Activated B cell treated with CpG ODN at 0.5 μM for 24 hours (primary cell): ENCODE results near the gene H6PD. TPM values are rescaled to one million over a fixed set of nuclear protein-coding genes. Genes with fewer than 3 reads are reported as not detected.

ENCODE experiments used
- ATAC-seq: fragments of 200-7000 bp; cut with Tn5 transposase; one replicate; pipeline ENCODE4 v1.10.0; 2021; ENCODE audit warnings: low read depth, mild to moderate bottlenecking, moderate library complexity
- CTCF ChIA-PET: fragments of 350-600 bp; sonication (Branson Sonifier 250); formaldehyde crosslinking; loops from one replicate; lab custom pipeline; 2021; ENCODE audit warnings: antibody characterized with exemption; lab: Charles Lee
- POLR2A ChIA-PET: fragments of 350-600 bp; sonication (Branson Sonifier 250); formaldehyde crosslinking; loops from one replicate; lab custom pipeline; 2021; ENCODE audit warnings: antibody characterized with exemption; lab: Charles Lee
- DNase-seq: peaks from one replicate; pipeline ENCODE4 v3.0.0; 2022
- H3K27ac Mint-ChIP-seq: one replicate; pipeline ENCODE4 v1.8.0; 2020; ENCODE audit warnings: mixed read lengths
- H3K27me3 Mint-ChIP-seq: one replicate; pipeline ENCODE4 v1.8.0; 2021; ENCODE audit warnings: mixed read lengths
- H3K36me3 Mint-ChIP-seq: one replicate; pipeline ENCODE4 v1.8.0; 2021; ENCODE audit warnings: low read depth, mixed read lengths
- H3K4me1 Mint-ChIP-seq: one replicate; pipeline ENCODE4 v1.8.0; 2021; ENCODE audit warnings: mixed read lengths
- H3K4me3 Mint-ChIP-seq: one replicate; pipeline ENCODE4 v1.8.0; 2020; ENCODE audit warnings: mild to moderate bottlenecking, mixed read lengths
- H3K9me3 Mint-ChIP-seq: one replicate; pipeline ENCODE4 v1.8.0; 2020; ENCODE audit warnings: mixed read lengths
- intact Hi-C: fragments of 100-400 bp; cut with micrococcal nuclease; formaldehyde crosslinking; loops from one replicate; pipeline ENCODE4 v1.15.1; 2024
- total RNA-seq: library from RNA; stranded (reverse); gene quantifications from 2 replicates; pipeline ENCODE4 v1.2.3, GENCODE V29; 2022
- TF ChIP-seq, protein P1 (sequence below): fragments of 200-600 bp; IDR thresholded peaks from one replicate; pipeline ENCODE4 v1.8.0; 2022; ENCODE audit warnings: antibody characterized with exemption, mild to moderate bottlenecking

Gene H6PD
- total RNA-seq, 1 donor from 2014 or later: 21.9 TPM

DNA sequence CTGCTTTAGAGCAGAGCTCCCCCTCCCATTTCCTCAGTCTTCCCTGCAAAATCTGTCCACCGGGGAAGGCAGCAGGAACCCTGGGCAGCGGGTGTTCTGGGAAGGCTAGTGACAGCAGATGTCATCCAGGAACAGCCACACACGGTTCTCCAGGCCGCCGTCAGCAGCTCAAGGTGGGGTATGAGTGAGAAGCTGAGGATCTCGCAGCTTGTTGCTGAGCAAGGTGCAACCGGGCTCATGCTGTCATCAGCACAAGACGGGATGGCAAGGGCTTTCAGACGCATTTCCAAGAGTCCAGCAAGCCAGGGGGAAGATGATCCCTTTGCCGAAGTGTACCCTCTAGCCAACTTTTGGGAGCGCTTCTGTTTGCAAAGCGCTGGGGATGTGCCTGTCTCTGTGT is 35.1 kb downstream of the H6PD start:
- no peaks in the 10 kb centered on the region for H3K4me1 Mint-ChIP-seq
- ATAC-seq: no peak
- no peak for DNase-seq
- TF ChIP-seq, protein P1, sequence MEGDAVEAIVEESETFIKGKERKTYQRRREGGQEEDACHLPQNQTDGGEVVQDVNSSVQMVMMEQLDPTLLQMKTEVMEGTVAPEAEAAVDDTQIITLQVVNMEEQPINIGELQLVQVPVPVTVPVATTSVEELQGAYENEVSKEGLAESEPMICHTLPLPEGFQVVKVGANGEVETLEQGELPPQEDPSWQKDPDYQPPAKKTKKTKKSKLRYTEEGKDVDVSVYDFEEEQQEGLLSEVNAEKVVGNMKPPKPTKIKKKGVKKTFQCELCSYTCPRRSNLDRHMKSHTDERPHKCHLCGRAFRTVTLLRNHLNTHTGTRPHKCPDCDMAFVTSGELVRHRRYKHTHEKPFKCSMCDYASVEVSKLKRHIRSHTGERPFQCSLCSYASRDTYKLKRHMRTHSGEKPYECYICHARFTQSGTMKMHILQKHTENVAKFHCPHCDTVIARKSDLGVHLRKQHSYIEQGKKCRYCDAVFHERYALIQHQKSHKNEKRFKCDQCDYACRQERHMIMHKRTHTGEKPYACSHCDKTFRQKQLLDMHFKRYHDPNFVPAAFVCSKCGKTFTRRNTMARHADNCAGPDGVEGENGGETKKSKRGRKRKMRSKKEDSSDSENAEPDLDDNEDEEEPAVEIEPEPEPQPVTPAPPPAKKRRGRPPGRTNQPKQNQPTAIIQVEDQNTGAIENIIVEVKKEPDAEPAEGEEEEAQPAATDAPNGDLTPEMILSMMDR: no peak
- H3K4me3 Mint-ChIP-seq: no peak overlapping the region
- no peaks in the 10 kb centered on the region for H3K27me3 Mint-ChIP-seq
- peaks cover 32% of the 10 kb centered on the region for H3K36me3 Mint-ChIP-seq
- ChIA-PET CTCF (interaction anchor here (0.8 to 3.7 kb wide), 2 partner anchors 186 to 221 kb away, joined by 3 to 48 read pairs; no protein-coding TSS in a partner anchor), POLR2A (interaction anchor here (0.7 kb wide), 1 partner anchor 188 kb away, joined by 4 read pairs; no protein-coding TSS in a partner anchor)
- intact Hi-C loops: loop anchor here (5.0 kb wide), 1 partner anchor 188 kb away; no protein-coding TSS in a partner anchor
- no peak overlapping the region for H3K27ac Mint-ChIP-seq
- H3K9me3 Mint-ChIP-seq: no peaks in the 10 kb centered on the region

DNA sequence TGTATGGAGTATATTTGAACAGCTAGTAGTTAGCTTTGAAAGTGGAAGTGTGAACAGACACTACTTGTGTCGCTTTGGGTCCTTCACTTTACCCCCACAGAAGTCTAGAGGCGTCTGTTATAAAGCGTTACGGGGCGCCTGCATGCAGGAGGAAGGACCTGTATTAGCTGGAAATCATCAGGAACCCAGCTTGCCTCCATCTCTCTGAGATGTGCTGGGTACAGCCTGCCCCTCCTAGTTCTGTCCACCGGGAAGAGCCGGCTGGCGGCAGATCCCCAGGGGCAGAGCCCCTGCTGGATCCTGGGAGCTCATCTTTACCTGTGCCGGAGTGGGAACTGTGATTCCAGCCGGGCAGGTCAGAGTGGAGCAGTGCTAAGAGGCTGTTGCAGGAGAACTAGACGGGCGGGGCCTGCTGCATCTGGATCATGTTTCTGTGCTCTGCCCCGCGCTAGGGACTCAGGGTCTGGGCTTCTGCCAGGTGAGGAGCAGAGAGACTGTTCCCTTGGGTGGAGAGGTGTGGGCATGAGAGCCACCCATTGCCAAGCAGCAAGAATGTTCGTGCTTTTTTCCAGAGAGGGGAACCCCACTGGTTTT is 35.8 kb downstream of the H6PD start:
- intact Hi-C loops: no loop called here
- DNase-seq (no peak), ATAC-seq (no peak)
- POLR2A ChIA-PET: interaction anchor here (0.7 kb wide), 1 partner anchor 187 kb away, joined by 4 read pairs; no protein-coding TSS in a partner anchor
- Mint-ChIP-seq H3K36me3 (peaks cover 25% of the 10 kb centered on the region), H3K4me3 (no peak overlapping the region), H3K4me1 (peaks cover 3% of the 10 kb centered on the region), H3K27ac (no peak overlapping the region), H3K9me3 (no peaks in the 10 kb centered on the region), H3K27me3 (no peaks in the 10 kb centered on the region)
- TF ChIP-seq, protein P1: no peak
- CTCF ChIA-PET: no interaction called here

DNA sequence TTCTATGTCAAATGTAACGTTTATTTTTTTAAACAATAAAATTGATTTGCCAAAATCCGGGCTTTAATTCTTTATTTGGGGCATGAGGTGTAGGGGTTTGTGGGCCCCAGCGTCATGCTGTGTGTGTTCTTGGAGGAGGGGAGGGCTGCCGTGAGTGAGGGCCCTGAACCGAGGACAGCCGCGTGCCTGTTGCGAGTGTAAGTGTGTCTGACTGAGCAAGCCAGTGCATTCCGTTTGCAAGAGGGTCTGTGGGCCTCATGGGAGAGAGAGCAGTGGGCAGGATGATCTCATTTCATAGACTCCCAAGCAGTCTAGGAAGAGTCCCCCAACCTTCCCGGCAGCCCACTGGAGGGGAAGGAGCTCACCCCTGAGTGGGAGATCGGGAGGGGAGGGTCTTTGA is 36.7 kb downstream of the H6PD start:
- CTCF ChIA-PET: no interaction called here
- DNase-seq (no peak), ATAC-seq (no peak)
- intact Hi-C loops: no loop called here
- H3K4me3 Mint-ChIP-seq: no peak overlapping the region
- H3K4me1 Mint-ChIP-seq: peaks cover 7% of the 10 kb centered on the region
- no peaks in the 10 kb centered on the region for H3K27me3 Mint-ChIP-seq
- POLR2A ChIA-PET: no interaction called here
- TF ChIP-seq, protein P1: no peak
- no peaks in the 10 kb centered on the region for H3K9me3 Mint-ChIP-seq
- H3K27ac Mint-ChIP-seq: no peak overlapping the region
- peaks cover 20% of the 10 kb centered on the region for H3K36me3 Mint-ChIP-seq

DNA sequence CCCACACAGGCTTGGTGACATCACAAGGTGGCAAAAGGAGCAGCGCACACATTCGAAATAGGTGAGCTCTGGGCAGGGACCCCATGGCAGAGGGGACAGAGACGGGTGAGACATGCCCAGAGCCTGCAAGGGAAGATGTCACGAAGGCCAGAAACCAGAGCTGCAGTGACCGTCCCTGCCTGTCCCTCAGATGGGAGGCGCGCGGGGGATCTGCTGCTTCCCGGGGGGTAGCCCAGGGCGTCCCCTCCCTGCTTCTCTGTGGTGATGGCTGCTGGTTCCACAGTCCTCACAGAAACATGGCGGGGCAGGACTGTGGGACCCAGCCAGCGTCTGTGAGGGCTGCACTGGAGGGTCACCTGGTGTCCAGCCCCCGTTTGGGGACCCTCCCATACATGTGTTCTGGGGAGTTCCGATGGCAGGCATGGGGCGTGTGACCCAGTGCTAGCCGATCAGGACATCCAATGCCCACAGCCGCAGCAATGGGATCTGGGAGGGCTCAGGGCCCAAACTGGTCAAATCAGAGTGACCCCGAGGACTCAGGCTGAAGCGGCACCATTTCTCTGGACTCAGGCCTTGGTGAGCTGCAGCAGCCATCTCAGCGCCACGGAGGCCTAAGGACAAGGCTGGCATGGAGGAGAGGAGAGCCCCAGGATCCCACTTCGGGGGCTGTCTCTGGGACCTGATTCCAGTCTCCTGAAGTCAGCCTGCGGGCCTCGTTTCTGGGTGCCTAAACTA is 37.5 kb downstream of the H6PD start:
- TF ChIP-seq, protein P1: no peak
- Mint-ChIP-seq H3K4me1 (peaks cover 7% of the 10 kb centered on the region), H3K27ac (no peak overlapping the region), H3K27me3 (no peaks in the 10 kb centered on the region), H3K9me3 (no peaks in the 10 kb centered on the region), H3K36me3 (peaks cover 17% of the 10 kb centered on the region), H3K4me3 (no peak overlapping the region)
- ATAC-seq (no peak), DNase-seq (no peak)
- intact Hi-C loops: no loop called here
- CTCF ChIA-PET: interaction anchor here (1.1 kb wide), 1 partner anchor 183 kb away, joined by 4 read pairs; no protein-coding TSS in a partner anchor
- POLR2A ChIA-PET: no interaction called here

DNA sequence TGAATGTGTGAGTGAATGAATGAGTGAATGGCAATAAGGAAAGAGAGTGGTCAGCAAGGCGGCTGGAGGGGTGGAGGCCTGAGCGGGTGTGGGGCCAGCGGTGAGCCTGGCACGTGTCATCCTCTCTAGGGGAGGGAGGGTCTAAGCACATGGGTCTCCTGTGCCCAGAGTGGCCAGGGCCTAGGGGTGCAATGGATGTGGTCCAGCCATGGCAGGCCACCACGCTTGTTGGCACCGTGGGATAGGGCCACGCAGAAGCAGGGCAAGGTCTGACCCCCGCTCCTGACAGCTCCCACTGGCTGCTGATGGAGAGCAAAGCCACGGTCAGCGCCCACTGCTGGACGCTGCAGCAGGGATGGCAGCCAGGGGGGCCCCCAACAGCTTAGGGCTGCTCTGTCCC is 38.6 kb downstream of the H6PD start:
- intact Hi-C loops: no loop called here
- peaks cover 18% of the 10 kb centered on the region for H3K36me3 Mint-ChIP-seq
- DNase-seq: no peak
- POLR2A ChIA-PET: no interaction called here
- no peaks in the 10 kb centered on the region for H3K27me3 Mint-ChIP-seq
- peaks cover 7% of the 10 kb centered on the region for H3K4me1 Mint-ChIP-seq
- no peak overlapping the region for H3K27ac Mint-ChIP-seq
- no peak for ATAC-seq
- CTCF ChIA-PET: no interaction called here
- TF ChIP-seq, protein P1: no peak
- no peak overlapping the region for H3K4me3 Mint-ChIP-seq
- H3K9me3 Mint-ChIP-seq: no peaks in the 10 kb centered on the region
